K562 (cell line): ENCODE data around the gene SNRNP200. TPM values are rescaled to one million over a fixed set of nuclear protein-coding genes. Genes with fewer than 3 reads are reported as not detected.

Experiments
- FOXK1 ChIP-seq: sonication (generic); formaldehyde crosslinking; IDR thresholded peaks from 2 replicates; pipeline ENCODE4 v1.8.0; 2022; ENCODE audit warnings: missing genetic modification reagents, mild to moderate bottlenecking, borderline replicate concordance
- GTF3C2 ChIP-seq: IDR thresholded peaks from 3 replicates; pipeline ENCODE4 v1.6.1; 2011; ENCODE audit warnings: borderline replicate concordance, mild to moderate bottlenecking, moderate library complexity; ENCODE audit not compliant: insufficient read length; ENCODE audit errors: extremely low read depth
- HES1 ChIP-seq: fragments of 450-650 bp; IDR thresholded peaks from 2 replicates; pipeline ENCODE4 v1.6.1; 2016; ENCODE audit warnings: low read depth, mild to moderate bottlenecking, moderate library complexity
- HEY1 ChIP-seq: fragments of 250-450 bp; sonication (Bioruptor Pico); IDR thresholded peaks from 2 replicates; pipeline ENCODE4 v1.5.0; 2020; ENCODE audit warnings: mild to moderate bottlenecking, moderate library complexity, borderline replicate concordance
- KDM5B ChIP-seq: fragments of 200-600 bp; sonication (generic); IDR thresholded peaks from 2 replicates; pipeline ENCODE4 v1.6.1; 2012; ENCODE audit warnings: low read depth, mild to moderate bottlenecking, moderate library complexity, low read length, control low read depth, inconsistent platforms; ENCODE audit not compliant: insufficient replicate concordance
- polyA plus RNA-seq, 8 experiments: library from polyadenylated mRNA; depleted of rRNA in 4 of 8; stranded (reverse) in 5 of 8; unstranded in 3 of 8; fragments of >200 nt; fragmentation: Nextera tagmentation in 2 of 8; fragmentation: Illumina TruSeq in 1 of 8; extraction: Ambion mirVana in 2 of 8; extraction: Trizol in 1 of 8; gene quantifications; 2 replicates each; pipeline versions ENCODE4 v1.2.1 to v1.2.3, GENCODE V29; 2011 to 2014; ENCODE audit warnings: inconsistent platforms in 1 of 8, missing spikeins in 1 of 8
- total RNA-seq, 7 experiments: library from RNA; depleted of rRNA in 6 of 7; stranded (reverse); fragments of >200 nt in 6 of 7; fragmentation: Illumina TruSeq in 2 of 7; extraction: Trizol in 2 of 7; gene quantifications; 2 replicates each; pipeline versions ENCODE4 v1.2.1 to v1.2.3, GENCODE V29; 2011 to 2021; ENCODE audit warnings: low replicate concordance in 1 of 7
- TF ChIP-seq, protein P1 (sequence below): sonication (generic); formaldehyde crosslinking; IDR thresholded peaks from 2 replicates; pipeline ENCODE4 v1.8.1; 2023; ENCODE audit warnings: missing genetic modification reagents, mild to moderate bottlenecking, borderline replicate concordance
- TF ChIP-seq, protein P2 (sequence below): fragments of 250-450 bp; sonication (Bioruptor Pico); IDR thresholded peaks from 2 replicates; pipeline ENCODE4 v1.9.0; 2021; ENCODE audit warnings: mild to moderate bottlenecking
- TF ChIP-seq, protein P3 (sequence below), 2 experiments: IDR thresholded peaks; 2 replicates each; pipeline ENCODE4 v1.6.1; 2012; ENCODE audit warnings: improper control_type of control experiment in 2 of 2, low read depth in 2 of 2, low read length in 2 of 2, borderline replicate concordance in 1 of 2

SNRNP200 gene
- total and polyA plus RNA-seq, 9 of the 15 experiments (the other 6 are each of a cell fraction or from before 2014, with no cell fraction given) = 76.1 to 231 (median 155) TPM

DNA sequence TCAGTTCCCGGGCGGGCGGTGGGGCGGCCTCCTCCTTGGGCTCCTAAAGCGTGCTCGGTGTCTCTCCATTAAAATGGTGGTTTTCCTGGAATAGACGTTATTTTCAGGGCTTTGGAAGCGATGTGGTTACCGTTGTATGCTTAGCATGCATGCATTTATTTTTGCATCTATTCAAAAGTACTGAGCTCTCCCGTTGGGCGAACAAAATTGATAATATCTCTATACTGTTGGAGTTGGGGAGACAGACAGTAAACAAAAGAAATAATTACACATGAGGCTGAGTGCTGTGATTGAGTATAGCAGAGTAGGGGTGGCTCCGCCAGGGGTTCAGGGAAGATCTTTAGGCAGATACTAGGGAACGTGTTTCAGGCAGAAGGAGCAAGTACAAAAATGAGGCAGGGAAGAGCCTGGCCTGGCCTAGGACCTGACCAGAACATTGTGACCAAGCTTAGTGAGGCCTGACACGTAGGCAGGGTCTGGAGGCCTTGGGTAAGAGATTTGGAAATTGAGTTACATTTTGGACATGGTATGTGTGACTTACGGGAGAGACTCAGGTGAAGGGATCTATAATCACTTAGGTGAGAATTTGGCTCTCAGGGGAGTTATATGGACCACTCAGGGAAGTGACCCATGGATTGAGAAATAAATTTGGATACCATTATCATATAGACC lies 30.9 kb upstream of the SNRNP200 start (continued):
- TF ChIP-seq, protein P1, sequence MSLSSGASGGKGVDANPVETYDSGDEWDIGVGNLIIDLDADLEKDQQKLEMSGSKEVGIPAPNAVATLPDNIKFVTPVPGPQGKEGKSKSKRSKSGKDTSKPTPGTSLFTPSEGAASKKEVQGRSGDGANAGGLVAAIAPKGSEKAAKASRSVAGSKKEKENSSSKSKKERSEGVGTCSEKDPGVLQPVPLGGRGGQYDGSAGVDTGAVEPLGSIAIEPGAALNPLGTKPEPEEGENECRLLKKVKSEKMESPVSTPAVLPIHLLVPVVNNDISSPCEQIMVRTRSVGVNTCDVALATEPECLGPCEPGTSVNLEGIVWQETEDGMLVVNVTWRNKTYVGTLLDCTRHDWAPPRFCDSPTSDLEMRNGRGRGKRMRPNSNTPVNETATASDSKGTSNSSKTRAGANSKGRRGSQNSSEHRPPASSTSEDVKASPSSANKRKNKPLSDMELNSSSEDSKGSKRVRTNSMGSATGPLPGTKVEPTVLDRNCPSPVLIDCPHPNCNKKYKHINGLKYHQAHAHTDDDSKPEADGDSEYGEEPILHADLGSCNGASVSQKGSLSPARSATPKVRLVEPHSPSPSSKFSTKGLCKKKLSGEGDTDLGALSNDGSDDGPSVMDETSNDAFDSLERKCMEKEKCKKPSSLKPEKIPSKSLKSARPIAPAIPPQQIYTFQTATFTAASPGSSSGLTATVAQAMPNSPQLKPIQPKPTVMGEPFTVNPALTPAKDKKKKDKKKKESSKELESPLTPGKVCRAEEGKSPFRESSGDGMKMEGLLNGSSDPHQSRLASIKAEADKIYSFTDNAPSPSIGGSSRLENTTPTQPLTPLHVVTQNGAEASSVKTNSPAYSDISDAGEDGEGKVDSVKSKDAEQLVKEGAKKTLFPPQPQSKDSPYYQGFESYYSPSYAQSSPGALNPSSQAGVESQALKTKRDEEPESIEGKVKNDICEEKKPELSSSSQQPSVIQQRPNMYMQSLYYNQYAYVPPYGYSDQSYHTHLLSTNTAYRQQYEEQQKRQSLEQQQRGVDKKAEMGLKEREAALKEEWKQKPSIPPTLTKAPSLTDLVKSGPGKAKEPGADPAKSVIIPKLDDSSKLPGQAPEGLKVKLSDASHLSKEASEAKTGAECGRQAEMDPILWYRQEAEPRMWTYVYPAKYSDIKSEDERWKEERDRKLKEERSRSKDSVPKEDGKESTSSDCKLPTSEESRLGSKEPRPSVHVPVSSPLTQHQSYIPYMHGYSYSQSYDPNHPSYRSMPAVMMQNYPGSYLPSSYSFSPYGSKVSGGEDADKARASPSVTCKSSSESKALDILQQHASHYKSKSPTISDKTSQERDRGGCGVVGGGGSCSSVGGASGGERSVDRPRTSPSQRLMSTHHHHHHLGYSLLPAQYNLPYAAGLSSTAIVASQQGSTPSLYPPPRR = no peak
- TF ChIP-seq HEY1 (no peak), GTF3C2 (no peak), HES1 (no peak), FOXK1 (no peak), KDM5B (peak; percentile 68)
- TF ChIP-seq, protein P2, sequence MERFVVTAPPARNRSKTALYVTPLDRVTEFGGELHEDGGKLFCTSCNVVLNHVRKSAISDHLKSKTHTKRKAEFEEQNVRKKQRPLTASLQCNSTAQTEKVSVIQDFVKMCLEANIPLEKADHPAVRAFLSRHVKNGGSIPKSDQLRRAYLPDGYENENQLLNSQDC = no peak
- TF ChIP-seq, protein P3, sequence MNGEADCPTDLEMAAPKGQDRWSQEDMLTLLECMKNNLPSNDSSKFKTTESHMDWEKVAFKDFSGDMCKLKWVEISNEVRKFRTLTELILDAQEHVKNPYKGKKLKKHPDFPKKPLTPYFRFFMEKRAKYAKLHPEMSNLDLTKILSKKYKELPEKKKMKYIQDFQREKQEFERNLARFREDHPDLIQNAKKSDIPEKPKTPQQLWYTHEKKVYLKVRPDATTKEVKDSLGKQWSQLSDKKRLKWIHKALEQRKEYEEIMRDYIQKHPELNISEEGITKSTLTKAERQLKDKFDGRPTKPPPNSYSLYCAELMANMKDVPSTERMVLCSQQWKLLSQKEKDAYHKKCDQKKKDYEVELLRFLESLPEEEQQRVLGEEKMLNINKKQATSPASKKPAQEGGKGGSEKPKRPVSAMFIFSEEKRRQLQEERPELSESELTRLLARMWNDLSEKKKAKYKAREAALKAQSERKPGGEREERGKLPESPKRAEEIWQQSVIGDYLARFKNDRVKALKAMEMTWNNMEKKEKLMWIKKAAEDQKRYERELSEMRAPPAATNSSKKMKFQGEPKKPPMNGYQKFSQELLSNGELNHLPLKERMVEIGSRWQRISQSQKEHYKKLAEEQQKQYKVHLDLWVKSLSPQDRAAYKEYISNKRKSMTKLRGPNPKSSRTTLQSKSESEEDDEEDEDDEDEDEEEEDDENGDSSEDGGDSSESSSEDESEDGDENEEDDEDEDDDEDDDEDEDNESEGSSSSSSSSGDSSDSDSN (IDR thresholded peaks at IDR 0.05; ENCODE audit: borderline replicate concordance in 1 of 2, low read depth in 2 of 2, low read length in 2 of 2) = 0 out of 4 replicates have a peak, but pooled peaks of 1 of the 2 experiments have one; percentile 23
